GM08714 (cell line): ENCODE results near the gene BORCS8.

Experiments used
- H3K4me3 ChIP-seq: fragments of 200-500 bp; sonication (Bioruptor generic); 2 replicates; pipeline ENCODE4 v1.5.1; 2014; ENCODE audit warnings: mild to moderate bottlenecking, low read length, inconsistent platforms
- ZNF274 ChIP-seq: IDR thresholded peaks from 2 replicates; pipeline ENCODE4 v1.6.1; 2012; ENCODE audit warnings: mild to moderate bottlenecking, low read depth, low read length

Gene BORCS8

DNA sequence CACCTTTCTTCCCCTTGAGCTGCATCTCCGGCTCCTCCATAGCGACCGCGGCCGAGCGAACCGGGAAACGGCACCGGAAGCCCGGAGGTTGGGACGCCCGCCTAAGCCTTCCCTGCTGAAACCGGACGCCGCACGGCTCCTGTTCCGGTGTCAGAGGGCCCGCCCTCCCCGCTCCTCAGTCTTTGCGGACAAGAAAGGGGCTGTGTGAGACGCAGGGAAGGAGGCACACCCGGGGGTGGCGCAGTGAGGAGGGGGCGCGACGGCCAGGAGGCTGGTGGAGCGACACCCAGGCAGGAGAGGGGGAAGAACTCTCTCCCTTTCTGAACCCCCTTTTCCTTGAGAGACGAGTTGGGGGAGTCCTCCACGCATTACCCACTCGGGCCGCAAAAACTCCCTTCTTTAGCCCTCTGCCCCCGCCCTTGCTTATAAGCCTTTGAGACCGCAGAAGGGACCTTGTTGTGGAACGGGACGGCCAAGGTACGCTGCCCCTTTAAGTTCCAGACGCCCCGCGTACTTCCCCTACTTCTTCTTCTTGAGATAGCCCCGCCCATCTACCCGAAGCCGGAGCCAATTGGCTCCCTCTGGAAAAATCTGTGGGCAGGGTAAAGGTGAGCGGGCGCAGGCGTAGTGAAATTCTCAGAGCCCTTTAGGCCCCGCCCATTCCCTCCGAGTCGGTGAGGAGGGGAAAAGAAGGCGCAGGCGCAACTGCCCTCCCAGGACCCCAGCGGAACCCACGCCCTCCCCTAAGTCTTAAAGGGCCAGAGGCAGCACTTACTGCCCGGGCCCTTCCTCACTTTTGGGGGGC, at the start of gene BORCS8, which contains the start of gene RFXANK:
Gene BORCS8 (minus strand): TSS at position 75 of the 805 bp plus-strand sequence. CDS start 35 bp downstream, at position 40.
Gene RFXANK (plus strand): TSS at position 181 of the 805 bp plus-strand sequence. CDS start 1,689 bp downstream, outside the sequence.
- peak within 1 kb of the TSS; percentile 88 for H3K4me3 ChIP-seq
- TF ChIP-seq ZNF274 = no peak

- TF ChIP-seq ZNF274 = no peak
- no peak overlapping the region for H3K4me3 ChIP-seq
These were observed 48.5 kb upstream of the BORCS8 start for GRCh38 chr19:19240476-19240875.

GRCh38 chr19:19239675-19240074, 47.7 kb upstream of the BORCS8 start:
- no peak overlapping the region for H3K4me3 ChIP-seq
- TF ChIP-seq ZNF274 = no peak

- no peak overlapping the region for H3K4me3 ChIP-seq
- TF ChIP-seq ZNF274 = no peak
These were observed 46.4 kb upstream of the BORCS8 start for GRCh38 chr19:19238126-19238894.

DNA sequence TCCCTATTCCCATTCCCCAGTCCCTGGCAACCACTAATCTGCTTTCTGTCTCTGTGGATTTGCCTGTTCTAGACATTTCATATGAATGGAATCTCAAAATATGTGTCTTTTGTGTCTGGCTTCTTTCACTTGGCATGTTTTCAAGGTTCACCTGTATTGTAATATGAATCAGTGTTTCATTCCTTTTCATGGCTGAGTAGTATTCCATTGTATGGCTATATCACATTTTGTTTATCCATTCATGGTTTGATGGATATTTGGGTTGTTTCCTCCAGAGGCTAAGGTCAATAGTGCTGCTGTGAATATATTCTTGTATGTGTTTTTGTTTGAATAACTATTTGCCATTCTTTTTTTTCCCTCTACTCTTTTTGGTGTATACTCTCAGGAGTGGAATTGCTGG, 44.2 kb upstream of the BORCS8 start:
- TF ChIP-seq ZNF274 = no peak
- no peak overlapping the region for H3K4me3 ChIP-seq

- TF ChIP-seq ZNF274 = no peak
- H3K4me3 ChIP-seq = no peak overlapping the region
These were observed 42.4 kb upstream of the BORCS8 start for GRCh38 chr19:19234220-19234816.

DNA sequence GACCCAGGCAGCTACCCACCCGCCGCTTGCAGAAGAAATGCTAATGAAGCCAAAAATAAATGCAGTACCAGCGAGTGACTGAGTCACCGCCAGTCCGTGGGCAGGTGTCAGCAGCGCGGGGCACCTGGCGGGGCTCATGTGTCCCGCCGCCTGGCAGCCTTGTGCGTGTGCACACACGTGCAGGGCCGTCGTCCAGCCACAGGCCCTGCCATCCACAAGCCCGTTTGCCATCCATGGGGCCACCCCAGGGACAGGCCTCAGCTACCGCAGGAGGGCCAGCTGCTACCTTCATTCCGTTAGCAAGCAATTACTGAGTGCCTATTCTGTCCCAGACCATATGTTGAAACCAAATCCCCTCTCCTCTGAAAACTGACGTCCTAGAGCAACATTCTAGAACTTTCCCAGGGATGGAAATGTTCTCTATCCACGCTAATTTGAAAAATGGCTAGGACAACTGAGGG, 40.3 kb upstream of the BORCS8 start:
- no peak for TF ChIP-seq ZNF274
- H3K4me3 ChIP-seq = no peak overlapping the region

DNA sequence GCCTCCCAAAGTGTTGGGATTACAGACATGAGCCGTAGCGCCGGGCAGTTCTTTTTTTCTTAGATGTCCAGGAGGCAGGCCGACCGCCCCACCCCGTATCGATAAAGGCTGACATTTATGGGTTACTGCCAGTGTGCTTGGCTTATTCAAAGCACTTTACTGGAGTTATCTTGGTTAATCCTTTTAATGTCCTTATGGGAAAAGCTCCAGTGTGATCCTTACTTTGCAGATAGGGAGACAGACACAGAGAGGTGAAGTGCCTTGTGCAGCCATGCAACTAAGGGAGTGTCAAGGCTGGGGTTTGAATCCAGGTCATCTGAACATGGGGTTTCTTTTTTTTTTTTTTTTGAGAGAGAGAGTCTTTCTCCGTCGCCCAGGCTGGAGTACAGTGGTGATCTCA, 39.0 kb upstream of the BORCS8 start:
- TF ChIP-seq ZNF274 = no peak
- no peak overlapping the region for H3K4me3 ChIP-seq

GRCh38 chr19:19229701-19230100, 37.7 kb upstream of the BORCS8 start:
- TF ChIP-seq ZNF274 = no peak

GRCh38 chr19:19227217-19227616, 35.3 kb upstream of the BORCS8 start:
- TF ChIP-seq ZNF274 = no peak
- H3K4me3 ChIP-seq = no peak overlapping the region

More at GRCh38 chr19:19229701-19230100, 37.7 kb upstream of the BORCS8 start:
- no peak overlapping the region for H3K4me3 ChIP-seq

DNA sequence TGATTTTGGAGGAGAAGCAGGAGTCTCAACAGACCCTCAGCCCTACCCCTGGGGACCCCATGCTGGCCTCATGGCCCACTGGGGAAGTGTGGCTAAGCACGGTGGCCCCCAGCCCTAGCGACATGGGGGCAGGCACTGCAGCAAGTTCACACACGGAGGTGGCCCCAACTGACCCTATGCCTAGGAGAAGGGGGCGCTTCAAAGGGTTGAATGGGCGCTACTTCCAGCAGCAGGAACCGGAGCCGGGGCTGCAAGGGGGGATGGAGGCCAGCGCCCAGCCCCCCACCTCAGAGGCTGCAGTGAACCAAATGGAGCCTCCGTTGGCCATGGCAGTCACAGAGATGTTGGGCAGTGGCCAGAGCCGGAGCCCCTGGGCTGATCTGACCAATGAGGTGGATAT, 34.7 kb upstream of the BORCS8 start:
- H3K4me3 ChIP-seq = no peak overlapping the region
- no peak for TF ChIP-seq ZNF274

DNA sequence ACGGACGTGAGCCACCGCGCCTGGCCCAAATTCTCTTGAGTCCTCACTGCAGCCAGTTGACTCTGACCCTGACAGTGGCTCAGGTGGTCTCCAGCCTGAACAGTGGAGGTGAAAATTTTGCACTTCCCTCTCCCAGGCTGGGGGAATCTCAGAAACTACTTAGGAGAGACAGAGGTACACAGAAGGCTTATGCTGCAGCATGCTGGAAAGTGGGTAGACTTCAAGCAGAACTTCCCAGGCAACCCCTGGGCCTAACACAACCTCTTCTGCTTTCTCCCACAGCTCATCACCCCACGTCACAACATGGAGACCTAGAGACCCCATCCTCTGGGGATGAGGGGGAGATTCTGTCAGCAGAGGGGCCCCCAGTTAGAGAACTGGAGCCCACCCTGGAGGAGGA, 34.3 kb upstream of the BORCS8 start:
- no peak overlapping the region for H3K4me3 ChIP-seq
- TF ChIP-seq ZNF274 = no peak

DNA sequence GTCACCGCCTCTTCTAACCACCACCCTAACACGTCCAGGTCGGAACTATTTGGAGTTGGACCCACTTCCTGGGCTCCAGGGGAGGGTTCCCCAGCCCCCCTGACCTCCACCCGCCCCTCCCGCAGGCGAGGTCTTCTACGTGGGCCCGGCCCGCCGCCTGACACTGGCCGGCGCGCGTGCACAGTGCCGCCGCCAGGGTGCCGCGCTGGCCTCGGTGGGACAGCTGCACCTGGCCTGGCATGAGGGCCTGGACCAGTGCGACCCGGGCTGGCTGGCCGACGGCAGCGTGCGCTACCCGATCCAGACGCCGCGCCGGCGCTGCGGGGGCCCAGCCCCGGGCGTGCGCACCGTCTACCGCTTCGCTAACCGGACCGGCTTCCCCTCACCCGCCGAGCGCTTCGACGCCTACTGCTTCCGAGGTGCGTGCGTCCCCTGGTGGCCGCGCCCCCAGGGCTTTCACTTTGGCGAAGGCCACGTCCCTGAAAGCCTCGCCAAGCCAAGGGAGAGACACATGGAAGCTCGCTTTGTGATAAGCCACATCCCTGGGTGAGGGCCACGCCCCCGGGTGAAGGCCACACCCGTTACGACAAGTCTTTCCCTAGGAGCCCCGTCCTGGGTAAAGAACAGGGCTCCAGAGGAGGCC, 33.0 kb upstream of the BORCS8 start:
- H3K4me3 ChIP-seq = peak overlapping the region; percentile 11; the same call in 1 of the 2 replicates
- TF ChIP-seq ZNF274 = no peak
